RCC 7860 (cell line): ENCODE measurements around the gene TRIM49.
"Not testable (repeated sequence)": the region's sequence is repeated elsewhere in the genome, so short reads cannot be mapped to it uniquely, and the experiment has no call there.

Source experiments
- DNase-seq: peaks from one replicate; pipeline ENCODE4 v3.0.0-alpha.2; 2015; ENCODE audit warnings: low spot score
- FAIRE-seq: peaks from 2 replicates; lab custom pipeline; 2012; peaks lifted over from hg19 to GRCh38; lab: Jason Lieb, UNC

Gene TRIM49, protein sequence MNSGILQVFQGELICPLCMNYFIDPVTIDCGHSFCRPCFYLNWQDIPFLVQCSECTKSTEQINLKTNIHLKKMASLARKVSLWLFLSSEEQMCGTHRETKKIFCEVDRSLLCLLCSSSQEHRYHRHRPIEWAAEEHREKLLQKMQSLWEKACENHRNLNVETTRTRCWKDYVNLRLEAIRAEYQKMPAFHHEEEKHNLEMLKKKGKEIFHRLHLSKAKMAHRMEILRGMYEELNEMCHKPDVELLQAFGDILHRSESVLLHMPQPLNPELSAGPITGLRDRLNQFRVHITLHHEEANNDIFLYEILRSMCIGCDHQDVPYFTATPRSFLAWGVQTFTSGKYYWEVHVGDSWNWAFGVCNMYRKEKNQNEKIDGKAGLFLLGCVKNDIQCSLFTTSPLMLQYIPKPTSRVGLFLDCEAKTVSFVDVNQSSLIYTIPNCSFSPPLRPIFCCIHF

DNA sequence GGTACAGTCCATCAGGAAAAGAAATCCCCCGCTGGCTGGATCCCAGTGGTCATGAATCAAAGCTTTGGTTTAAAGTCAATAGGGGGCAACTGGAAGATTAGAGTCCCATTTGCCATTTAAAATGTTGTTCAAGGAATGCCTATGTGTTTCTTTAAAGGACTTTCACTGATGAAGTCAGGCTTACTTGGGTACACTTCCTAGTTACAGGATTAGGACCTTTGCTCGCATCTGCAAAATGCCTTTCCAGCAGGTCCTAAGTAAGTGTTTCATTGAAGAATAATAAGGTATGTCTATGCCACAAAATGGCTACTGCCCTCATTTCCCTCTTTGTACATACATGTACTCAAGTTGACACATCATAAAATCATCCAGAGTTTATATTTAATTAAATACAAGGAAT lies at the start of gene TRIM49:
TSS of gene TRIM49 (minus strand) at position 101 of the 400 bp plus-strand sequence. CDS start 4,106 bp downstream, outside the sequence.
- DNase-seq, FAIRE-seq: not testable (repeated sequence)

DNA sequence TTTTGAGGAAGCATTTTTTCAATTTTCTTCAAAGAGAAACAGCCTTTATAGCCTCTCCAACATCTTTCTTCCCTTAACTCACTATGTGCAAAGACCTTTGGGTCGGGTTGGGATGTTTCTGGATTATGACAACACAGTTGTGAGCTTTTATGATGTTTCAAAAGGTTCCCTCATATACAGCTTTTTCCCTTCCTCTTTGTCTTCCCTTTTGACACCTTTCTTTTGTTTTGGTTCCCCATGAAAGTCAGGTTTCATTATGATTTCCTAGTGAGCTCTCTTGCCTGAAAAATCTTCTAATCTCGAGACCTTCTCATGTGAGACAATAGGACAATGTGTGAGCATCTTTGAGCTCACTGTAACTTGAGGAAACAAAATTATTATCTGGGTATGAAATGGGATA lies 18.3 kb upstream of the TRIM49 start:
- DNase-seq, FAIRE-seq: not testable (repeated sequence)

DNA sequence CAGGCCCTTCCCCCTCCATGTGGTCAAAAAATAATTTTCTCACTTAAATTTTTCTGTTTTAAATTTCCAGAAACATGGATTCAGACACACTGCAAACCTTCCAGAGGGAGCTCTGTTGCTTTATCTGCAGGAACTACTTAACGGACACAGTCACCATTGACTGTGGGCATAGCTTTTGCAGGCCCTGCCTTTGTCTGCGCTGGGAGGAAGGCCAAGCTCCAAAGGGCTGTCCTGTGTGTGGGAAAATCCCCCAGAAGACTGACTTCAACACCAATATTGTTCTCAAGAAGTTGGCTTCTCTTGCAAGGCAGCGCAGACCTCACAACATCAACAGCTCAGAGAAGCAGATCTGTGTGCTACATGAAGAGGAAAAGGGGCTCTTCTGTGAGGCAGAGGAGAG lies 11.6 kb upstream of the TRIM49 start:
- not testable (repeated sequence) for DNase-seq, FAIRE-seq

DNA sequence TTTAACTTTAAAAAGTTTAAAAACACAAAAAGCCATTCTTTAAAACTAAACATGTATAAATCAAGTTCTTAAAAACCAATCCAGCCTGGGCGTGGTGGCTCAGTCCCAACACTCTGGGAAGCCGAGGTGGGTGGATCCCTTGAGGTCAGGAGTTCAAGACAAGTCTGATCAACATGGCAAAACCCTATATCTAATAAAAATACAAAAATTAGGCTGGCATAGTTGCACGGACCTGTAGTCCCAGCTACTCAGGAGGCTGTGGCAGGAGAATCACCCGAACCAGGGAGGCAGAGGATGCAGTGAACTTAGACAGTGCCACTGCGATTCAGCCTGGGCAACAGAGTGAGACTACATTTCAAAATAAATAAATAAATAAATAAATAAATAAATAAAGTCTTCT lies 5.2 kb upstream of the TRIM49 start:
- not testable (repeated sequence) for FAIRE-seq, DNase-seq

DNA sequence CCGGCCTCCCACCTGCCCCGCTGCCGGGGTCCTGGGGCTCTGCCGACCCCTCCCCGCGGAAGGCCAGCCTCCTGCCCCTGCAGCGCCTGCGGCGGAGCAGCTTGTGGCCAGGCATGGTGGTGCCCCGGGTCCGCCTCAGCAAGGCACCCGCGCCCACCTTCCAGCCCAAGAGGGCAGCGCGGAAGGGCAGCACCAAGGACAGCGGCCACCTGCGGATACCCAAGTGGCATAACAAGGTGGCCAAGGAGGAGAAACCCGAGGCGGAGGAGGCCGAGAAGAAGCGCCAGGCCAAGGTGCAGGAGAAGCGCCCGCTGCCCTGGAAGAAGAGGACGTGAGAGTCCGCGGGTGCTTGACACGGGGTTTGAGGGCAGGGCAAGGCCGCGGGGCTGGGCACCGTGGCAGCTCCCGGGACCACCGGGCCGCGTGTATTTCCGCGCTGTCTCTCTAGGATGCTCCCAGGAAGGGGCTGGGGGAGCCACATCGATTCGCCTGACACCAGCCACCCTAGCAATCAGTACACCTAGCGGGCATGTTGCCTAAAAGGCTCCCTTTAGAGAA lies 20.8 kb downstream of the TRIM49 start:
- DNase-seq, FAIRE-seq: not testable (repeated sequence)

DNA sequence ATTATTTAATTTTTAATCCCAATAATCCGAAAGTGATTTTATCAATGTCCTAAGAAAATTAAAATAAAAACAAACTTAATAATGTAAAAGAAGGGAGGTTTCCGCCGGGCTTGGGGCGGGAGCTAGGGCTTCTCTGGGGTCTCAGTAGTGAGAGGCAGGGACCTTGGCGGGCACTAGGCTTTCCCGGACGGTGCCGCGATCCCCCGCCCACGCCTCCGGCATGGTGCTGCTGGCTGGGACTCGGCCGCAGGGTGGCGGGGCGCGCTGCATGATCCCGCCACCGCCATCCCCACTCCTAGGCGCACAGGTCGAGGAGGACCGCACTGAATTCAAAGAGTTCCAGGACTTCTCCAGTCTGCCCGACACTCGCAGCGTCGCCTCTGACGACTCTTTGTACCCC lies 22.6 kb downstream of the TRIM49 start:
- FAIRE-seq, DNase-seq: not testable (repeated sequence)

DNA sequence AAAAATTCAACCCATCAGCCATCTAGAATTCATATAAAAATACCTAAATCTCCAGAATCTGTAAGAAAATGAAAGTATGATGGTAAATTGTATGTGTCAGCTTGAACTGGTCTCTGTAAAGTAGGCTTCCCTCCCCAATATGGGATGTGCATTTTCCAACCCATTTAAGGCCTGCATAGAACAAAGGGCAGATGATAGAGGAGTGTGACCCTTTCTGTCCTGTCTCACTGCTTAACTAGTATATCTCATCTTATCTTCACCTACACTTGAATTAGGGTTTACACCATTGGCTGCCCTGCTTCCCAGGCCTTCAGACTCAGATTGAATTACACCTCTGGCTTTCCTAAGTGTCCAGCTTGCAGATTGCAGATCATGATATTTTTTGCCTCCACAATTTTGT lies 57.6 kb downstream of the TRIM49 start:
- FAIRE-seq, result not testable (repeated sequence)

More for the DNA sequence above, 57.6 kb downstream of the TRIM49 start:
- DNase-seq, result not testable (repeated sequence)
